Endodermal cell (in vitro differentiated cells): ENCODE results near the gene CARD11. TPM values are rescaled to one million over a fixed set of nuclear protein-coding genes. Genes with fewer than 3 reads are reported as not detected.

Experiments
- DNase-seq: peaks from one replicate; pipeline ENCODE4 v3.0.0-alpha.2; 2017
- H3K27ac ChIP-seq: 2 replicates; pipeline ENCODE4 v1.5.1; 2013; ENCODE audit warnings: mild to moderate bottlenecking, low read depth, low read length, moderate library complexity
- H3K27me3 ChIP-seq: 2 replicates; pipeline ENCODE4 v1.6.1; 2013; ENCODE audit warnings: mild to moderate bottlenecking, low read length, moderate library complexity; ENCODE audit not compliant: insufficient read depth, control insufficient read depth, poor library complexity, severe bottlenecking
- H3K36me3 ChIP-seq: 2 replicates; pipeline ENCODE4 v1.7.0; 2013; ENCODE audit warnings: mild to moderate bottlenecking, low read length, moderate library complexity; ENCODE audit not compliant: control insufficient read depth, insufficient read depth
- H3K4me1 ChIP-seq: one replicate; pipeline ENCODE4 v1.7.0; 2013; ENCODE audit warnings: low read length; ENCODE audit not compliant: control insufficient read depth, insufficient read depth
- H3K4me3 ChIP-seq: 2 replicates; pipeline ENCODE4 v1.5.1; 2013; ENCODE audit warnings: mild to moderate bottlenecking, low read length, moderate library complexity
- H3K9ac ChIP-seq: 2 replicates; pipeline ENCODE4 v1.6.1; 2013; ENCODE audit warnings: mild to moderate bottlenecking, low read length, moderate library complexity; ENCODE audit not compliant: poor library complexity, severe bottlenecking; ENCODE audit errors: extremely low read depth
- H3K9me3 ChIP-seq: 2 replicates; pipeline ENCODE4 v1.6.1; 2013; ENCODE audit warnings: mild to moderate bottlenecking, low read length, moderate library complexity; ENCODE audit not compliant: control insufficient read depth
- H3K27ac Mint-ChIP-seq: 2 replicates; pipeline ENCODE4 v1.8.0; 2020; ENCODE audit warnings: mixed read lengths
- H3K27me3 Mint-ChIP-seq: 2 replicates; pipeline ENCODE4 v1.8.0; 2021; ENCODE audit warnings: mild to moderate bottlenecking, mixed read lengths; ENCODE audit not compliant: insufficient read depth
- H3K36me3 Mint-ChIP-seq: 2 replicates; pipeline ENCODE4 v1.8.0; 2020; ENCODE audit warnings: low read depth, mixed read lengths
- H3K4me1 Mint-ChIP-seq: 2 replicates; pipeline ENCODE4 v1.8.0; 2020; ENCODE audit warnings: mixed read lengths
- H3K4me3 Mint-ChIP-seq: 2 replicates; pipeline ENCODE4 v1.8.0; 2020; ENCODE audit warnings: mild to moderate bottlenecking, moderate library complexity, mixed read lengths
- H3K9me3 Mint-ChIP-seq: 2 replicates; pipeline ENCODE4 v1.8.0; 2020; ENCODE audit warnings: mild to moderate bottlenecking, mixed read lengths
- WGBS, 2 experiments: methylation state at CpG; one replicate each; pipeline versions ENCODE4 v1.1.5 to v1.1.7; 2013; ENCODE audit warnings: missing lambda C conversion rate in 2 of 2, mixed read lengths in 1 of 2; ENCODE audit not compliant: insufficient coverage in 1 of 2, insufficient read length in 1 of 2; 5-methylcytosine and 5-hydroxymethylcytosine counted together
- total RNA-seq, 2 donors: library from RNA; stranded (reverse); fragmentation: NEBNext Ultra II Directional in 1 of 2; extraction: Animal tissue kit (Norgen Biotek cat#: 25700) in 1 of 2; gene quantifications; 2 replicates in 1 of 2; 3 replicates in 1 of 2; pipeline ENCODE4 v1.2.1, GENCODE V29; 2021
- TF ChIP-seq, protein P1 (sequence below): fragments of 200-600 bp; sonication (generic); conservative IDR thresholded peaks from 2 replicates; pipeline ENCODE4 v1.5.0; 2021; ENCODE audit warnings: antibody characterized with exemption, mild to moderate bottlenecking

The CARD11 gene
- total RNA-seq, 2 donors from 2014 or later = 7.2 to 10.8 TPM

DNA sequence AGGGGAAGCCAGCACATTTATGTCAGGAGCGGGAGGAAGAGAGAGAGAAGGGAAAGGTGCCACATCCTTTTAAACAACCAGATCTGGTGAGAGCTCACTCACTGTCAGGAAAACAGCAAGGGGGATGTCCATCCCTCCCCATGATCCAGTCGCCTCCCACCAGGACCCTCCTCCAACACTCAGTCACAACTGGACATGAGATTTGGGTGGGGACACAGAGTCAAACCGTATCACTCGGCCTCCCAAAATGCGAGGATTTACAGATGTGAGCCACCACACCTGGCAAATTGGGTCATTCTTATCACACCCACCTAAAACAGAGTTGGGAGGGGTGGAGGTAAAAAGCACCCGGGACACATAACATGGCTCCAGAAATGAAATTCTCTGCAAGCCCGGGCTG is 41.0 kb downstream of the CARD11 start:
- no peaks in the 10 kb centered on the region for H3K9me3 Mint-ChIP-seq
- 89 to 100% methylated on average over 3 to 7 of the region's 7 CpGs for WGBS, 2 experiments
- H3K27me3 Mint-ChIP-seq = no peaks in the 10 kb centered on the region
- H3K4me3 ChIP-seq = no peak overlapping the region
- H3K27ac ChIP-seq = no peak overlapping the region
- no peak overlapping the region for H3K4me3 Mint-ChIP-seq
- no peaks in the 10 kb centered on the region for H3K4me1 ChIP-seq
- no peak overlapping the region for H3K9ac ChIP-seq
- no peak for DNase-seq
- TF ChIP-seq, protein P1, sequence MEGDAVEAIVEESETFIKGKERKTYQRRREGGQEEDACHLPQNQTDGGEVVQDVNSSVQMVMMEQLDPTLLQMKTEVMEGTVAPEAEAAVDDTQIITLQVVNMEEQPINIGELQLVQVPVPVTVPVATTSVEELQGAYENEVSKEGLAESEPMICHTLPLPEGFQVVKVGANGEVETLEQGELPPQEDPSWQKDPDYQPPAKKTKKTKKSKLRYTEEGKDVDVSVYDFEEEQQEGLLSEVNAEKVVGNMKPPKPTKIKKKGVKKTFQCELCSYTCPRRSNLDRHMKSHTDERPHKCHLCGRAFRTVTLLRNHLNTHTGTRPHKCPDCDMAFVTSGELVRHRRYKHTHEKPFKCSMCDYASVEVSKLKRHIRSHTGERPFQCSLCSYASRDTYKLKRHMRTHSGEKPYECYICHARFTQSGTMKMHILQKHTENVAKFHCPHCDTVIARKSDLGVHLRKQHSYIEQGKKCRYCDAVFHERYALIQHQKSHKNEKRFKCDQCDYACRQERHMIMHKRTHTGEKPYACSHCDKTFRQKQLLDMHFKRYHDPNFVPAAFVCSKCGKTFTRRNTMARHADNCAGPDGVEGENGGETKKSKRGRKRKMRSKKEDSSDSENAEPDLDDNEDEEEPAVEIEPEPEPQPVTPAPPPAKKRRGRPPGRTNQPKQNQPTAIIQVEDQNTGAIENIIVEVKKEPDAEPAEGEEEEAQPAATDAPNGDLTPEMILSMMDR = no peak
- no peaks in the 10 kb centered on the region for H3K36me3 ChIP-seq
- H3K27me3 ChIP-seq = no peaks in the 10 kb centered on the region
- H3K36me3 Mint-ChIP-seq = no peaks in the 10 kb centered on the region
- no peaks in the 10 kb centered on the region for H3K9me3 ChIP-seq
- no peaks in the 10 kb centered on the region for H3K4me1 Mint-ChIP-seq
- H3K27ac Mint-ChIP-seq = no peak overlapping the region

DNA sequence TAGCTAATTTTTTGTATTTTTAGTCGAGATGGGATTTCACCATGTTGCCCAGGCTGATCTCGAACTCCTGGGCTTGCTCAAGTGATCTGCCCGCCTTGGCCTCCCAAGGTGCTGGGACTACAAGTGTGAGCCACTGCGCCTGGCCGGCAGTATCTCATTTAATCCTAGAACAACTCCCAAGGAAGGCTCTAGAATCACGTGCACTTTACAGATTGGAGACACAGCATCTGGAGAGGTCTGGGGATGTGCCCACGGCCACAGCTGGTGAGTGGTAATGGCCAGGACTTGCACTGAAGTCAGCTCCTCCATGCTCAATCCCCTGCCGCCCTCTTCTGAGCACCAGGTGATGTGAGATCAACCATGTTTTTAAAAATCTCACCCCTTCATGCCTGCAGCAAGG is 43.1 kb downstream of the CARD11 start:
- H3K9ac ChIP-seq = no peak overlapping the region
- H3K4me1 ChIP-seq = no peaks in the 10 kb centered on the region
- Mint-ChIP-seq H3K36me3 (peaks cover under 1% of the 10 kb centered on the region), H3K9me3 (peaks cover 1% of the 10 kb centered on the region), H3K27me3 (no peaks in the 10 kb centered on the region), H3K4me1 (no peaks in the 10 kb centered on the region), H3K27ac (no peak overlapping the region), H3K4me3 (no peak overlapping the region)
- H3K4me3 ChIP-seq = no peak overlapping the region
- 88 to 97% methylated on average over 6 to 8 of the region's 8 CpGs for WGBS, 2 experiments
- no peak for DNase-seq
- no peaks in the 10 kb centered on the region for H3K27me3 ChIP-seq
- no peaks in the 10 kb centered on the region for H3K36me3 ChIP-seq
- H3K27ac ChIP-seq = no peak overlapping the region
- H3K9me3 ChIP-seq = no peaks in the 10 kb centered on the region
- TF ChIP-seq, protein P1 = no peak

DNA sequence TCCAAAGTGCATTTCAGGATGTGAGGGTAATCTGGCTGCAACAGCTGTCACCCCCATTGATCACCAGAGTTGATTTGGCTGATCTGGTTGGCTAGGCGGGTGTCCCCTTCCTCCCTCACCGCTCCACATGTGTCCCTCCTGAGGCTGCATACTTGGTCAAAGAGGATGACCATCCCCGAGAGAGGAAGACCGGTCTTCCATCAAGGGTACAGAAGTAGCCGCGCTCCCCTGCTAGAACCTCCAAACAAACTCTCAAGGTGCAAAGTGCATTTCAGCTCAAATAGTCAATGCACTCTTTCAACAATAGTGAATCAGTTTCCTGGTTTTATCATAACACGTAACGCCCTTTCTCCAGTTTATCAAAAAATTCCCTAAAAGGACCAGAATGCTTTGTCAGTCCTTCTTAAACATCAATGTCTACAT is 44.6 kb downstream of the CARD11 start:
- DNase-seq = no peak
- peaks cover 5% of the 10 kb centered on the region for H3K36me3 Mint-ChIP-seq
- Histone ChIP-seq H3K9me3 (no peaks in the 10 kb centered on the region), H3K36me3 (no peaks in the 10 kb centered on the region), H3K9ac (no peak overlapping the region), H3K27me3 (no peaks in the 10 kb centered on the region), H3K27ac (no peak overlapping the region), H3K4me1 (no peaks in the 10 kb centered on the region), H3K4me3 (no peak overlapping the region)
- H3K27ac Mint-ChIP-seq = no peak overlapping the region
- no peaks in the 10 kb centered on the region for H3K4me1 Mint-ChIP-seq
- TF ChIP-seq, protein P1 = no peak
- no peaks in the 10 kb centered on the region for H3K27me3 Mint-ChIP-seq
- 93 to 98% methylated on average over 6 to 8 of the region's 8 CpGs for WGBS, 2 experiments
- H3K9me3 Mint-ChIP-seq = peaks cover 6% of the 10 kb centered on the region
- no peak overlapping the region for H3K4me3 Mint-ChIP-seq
